A549 (cell line): ENCODE data around the gene RGMB.

Source experiments
- CHD2 ChIP-seq: fragments of 150-350 bp; IDR thresholded peaks from 2 replicates; pipeline ENCODE4 v1.6.1; 2014; ENCODE audit warnings: low read length; ENCODE audit not compliant: partially characterized antibody
- POLR2A ChIP-seq: IDR thresholded peaks from 2 replicates; pipeline ENCODE4 v1.6.1; 2012; ENCODE audit warnings: mild to moderate bottlenecking, low read length
- POLR2AphosphoS2 ChIP-seq: conservative IDR thresholded peaks from 2 replicates; pipeline ENCODE4 v1.6.1; 2012; ENCODE audit warnings: low read length, improper control_type of control experiment, inconsistent platforms
- RAD21 ChIP-seq, 2 experiments: fragments of >200 bp in 1 of 2; sonication (Bioruptor Twin) in 1 of 2; formaldehyde crosslinking in 1 of 2; IDR thresholded peaks in 1 of 2; conservative IDR thresholded peaks in 1 of 2; 2 replicates in 1 of 2; 3 replicates in 1 of 2; pipeline ENCODE4 v1.6.1; 2012 to 2018; ENCODE audit warnings: inconsistent platforms in 1 of 2

- TF ChIP-seq RAD21 (conservative IDR thresholded peaks at IDR 0.05 in 1 of 2, IDR thresholded peaks at IDR 0.05 in 1 of 2) (no peak), POLR2AphosphoS2 (no peak), POLR2A (no peak), CHD2 (no peak)
Measured at GRCh38 chr5:98798847-98799246, 25.4 kb downstream of the RGMB start.
